ENCODE measurements around the gene PPP1R8.
"Not testable (repeated sequence)": the region's sequence is repeated elsewhere in the genome, so short reads cannot be mapped to it uniquely, and the experiment has no call there.

Gene PPP1R8

GRCh38 chr1:27868932-27869718 is 38.5 kb downstream of the PPP1R8 start:
- peak overlapping the region in 19 of 21 experiments; percentile 27 to 94 (median 67) for H3K27ac ChIP-seq
- peak overlapping the region in 2 of 7 experiments; percentile 3 to 8 for H3K4me3 ChIP-seq

GRCh38 chr1:27869719-27870085 is 39.1 kb downstream of the PPP1R8 start:
- peak overlapping the region in 15 of 21 experiments; percentile 2 to 94 (median 74) for H3K27ac ChIP-seq
- no peak overlapping the region for H3K4me3 ChIP-seq

GRCh38 chr1:27871076-27871475 is 40.5 kb downstream of the PPP1R8 start:
- not testable (repeated sequence) for H3K4me3 ChIP-seq, H3K27ac ChIP-seq

GRCh38 chr1:27872059-27872801 is 41.6 kb downstream of the PPP1R8 start, which contains the start of gene THEMIS2:
Gene THEMIS2, plus strand, starts transcription at chr1:27872544. Its CDS starts 28 bp downstream, at chr1:27872572.
- Histone ChIP-seq H3K4me3 (peak within 1 kb of the TSS; percentile 56 to 79 (median 60)), H3K27ac (peak within 1 kb of the TSS; percentile 45 to 89 (median 79))

- H3K27ac ChIP-seq: peak overlapping the region; percentile 45 to 89 (median 79)
- H3K4me3 ChIP-seq: peak overlapping the region; percentile 56 to 79 (median 60)
Measured at GRCh38 chr1:27872802-27873551, 42.4 kb downstream of the PPP1R8 start.

- peak overlapping the region; percentile 56 to 79 (median 60) for H3K4me3 ChIP-seq
- H3K27ac ChIP-seq: peak overlapping the region; percentile 45 to 89 (median 79)
Measured at GRCh38 chr1:27873671-27874384, 43.2 kb downstream of the PPP1R8 start.

- H3K4me3 ChIP-seq: no peak overlapping the region
- H3K27ac ChIP-seq: peak overlapping the region in 8 of 21 experiments; percentile 28 to 85 (median 40)
Measured at GRCh38 chr1:27876341-27877114, 45.9 kb downstream of the PPP1R8 start.

GRCh38 chr1:27877115-27877416 is 46.5 kb downstream of the PPP1R8 start:
- H3K4me3 ChIP-seq: no peak overlapping the region
- peak overlapping the region in 1 of 21 experiments; percentile 73 for H3K27ac ChIP-seq

- H3K4me3 ChIP-seq: no peak overlapping the region
- H3K27ac ChIP-seq: no peak overlapping the region
Measured at GRCh38 chr1:27878039-27878438, 47.5 kb downstream of the PPP1R8 start.

GRCh38 chr1:27878787-27879335 is 48.3 kb downstream of the PPP1R8 start:
- Histone ChIP-seq H3K4me3 (no peak overlapping the region), H3K27ac (no peak overlapping the region)

GRCh38 chr1:27879374-27880082 is 48.9 kb downstream of the PPP1R8 start:
- H3K27ac ChIP-seq: no peak overlapping the region

GRCh38 chr1:27882543-27882903 is 51.9 kb downstream of the PPP1R8 start:
- H3K27ac ChIP-seq: peak overlapping the region in 3 of 21 experiments; percentile 26 to 31 (median 29)
- H3K4me3 ChIP-seq: no peak overlapping the region

More at GRCh38 chr1:27879374-27880082, 48.9 kb downstream of the PPP1R8 start:
- H3K4me3 ChIP-seq: no peak overlapping the region

- Histone ChIP-seq H3K4me3 (no peak overlapping the region), H3K27ac (peak overlapping the region in 11 of 21 experiments; percentile 18 to 82 (median 59))
Measured at GRCh38 chr1:27883536-27883935, 53.0 kb downstream of the PPP1R8 start.

GRCh38 chr1:27884006-27884954 is 53.7 kb downstream of the PPP1R8 start:
- Histone ChIP-seq H3K27ac (peak overlapping the region in 18 of 21 experiments; percentile 21 to 82 (median 64)), H3K4me3 (no peak overlapping the region)

- no peak overlapping the region for H3K4me3 ChIP-seq
- peak overlapping the region in 18 of 21 experiments; percentile 10 to 90 (median 68) for H3K27ac ChIP-seq
Measured at GRCh38 chr1:27885114-27885528, 54.5 kb downstream of the PPP1R8 start.

GRCh38 chr1:27885621-27886352 is 55.2 kb downstream of the PPP1R8 start:
- H3K4me3 ChIP-seq: no peak overlapping the region
- H3K27ac ChIP-seq: peak overlapping the region in 17 of 21 experiments; percentile 10 to 90 (median 73)
